Activated CD8-positive, alpha-beta T cell treated with anti-CD3 and anti-CD28 coated beads, Interleukin-2, amount 10 ng/mL, durations not matched to agents 7 days and 5 days (primary cell): ENCODE results near the gene ALK. TPM values are rescaled to one million over a fixed set of nuclear protein-coding genes. Genes with fewer than 3 reads are reported as not detected.

Experiments used
- ATAC-seq: fragments of 150-1000 bp; cut with Tn5 transposase; one replicate; pipeline ENCODE4 v1.10.0; 2021; ENCODE audit warnings: moderate library complexity
- CTCF ChIA-PET: fragments of 350-600 bp; sonication (Branson Sonifier 250); formaldehyde crosslinking; loops from one replicate; lab custom pipeline; 2021; ENCODE audit warnings: antibody characterized with exemption; lab: Charles Lee
- POLR2A ChIA-PET: fragments of 350-600 bp; sonication (Branson Sonifier 250); formaldehyde crosslinking; loops from one replicate; lab custom pipeline; 2021; ENCODE audit warnings: antibody characterized with exemption; lab: Charles Lee
- DNase-seq: peaks from one replicate; pipeline ENCODE4 v3.0.0-alpha.2; 2020
- H3K27ac Mint-ChIP-seq: one replicate; pipeline ENCODE4 v1.8.0; 2021; ENCODE audit warnings: mild to moderate bottlenecking, mixed read lengths
- H3K27me3 Mint-ChIP-seq: one replicate; pipeline ENCODE4 v1.8.0; 2021; ENCODE audit warnings: low read depth, mixed read lengths
- H3K36me3 Mint-ChIP-seq: one replicate; pipeline ENCODE4 v1.8.0; 2021; ENCODE audit warnings: low read depth, mixed read lengths
- H3K4me1 Mint-ChIP-seq: one replicate; pipeline ENCODE4 v1.8.0; 2021; ENCODE audit warnings: low read depth, mixed read lengths
- H3K4me3 Mint-ChIP-seq: one replicate; pipeline ENCODE4 v1.8.0; 2021; ENCODE audit warnings: mild to moderate bottlenecking, mixed read lengths
- H3K9me3 Mint-ChIP-seq: one replicate; pipeline ENCODE4 v1.8.0; 2022; ENCODE audit warnings: mixed read lengths; ENCODE audit not compliant: insufficient read depth
- total RNA-seq, 2 experiments: library from RNA; stranded (reverse); gene quantifications; one replicate each; pipeline ENCODE4 v1.2.3, GENCODE V29; 2021

ALK gene
- total RNA-seq, 2 experiments from 2014 or later: not detected

- POLR2A ChIA-PET: no interaction called here
Observed at GRCh38 chr2:29412197-29412925, 509.0 kb downstream of the ALK start.

GRCh38 chr2:29405707-29406106 lies 515.7 kb downstream of the ALK start:
- Mint-ChIP-seq H3K36me3 (no peaks in the 10 kb centered on the region), H3K4me1 (no peaks in the 10 kb centered on the region), H3K27me3 (peaks cover 4% of the 10 kb centered on the region), H3K9me3 (no peaks in the 10 kb centered on the region), H3K4me3 (no peak overlapping the region), H3K27ac (no peak overlapping the region)
- ChIA-PET POLR2A (no interaction called here), CTCF (interaction anchor here (1.1 kb wide), 1 partner anchor 96 kb away, joined by 4 read pairs; no protein-coding TSS in a partner anchor)
- DNase-seq (no peak), ATAC-seq (no peak)

More at GRCh38 chr2:29412197-29412925, 509.0 kb downstream of the ALK start:
- no peaks in the 10 kb centered on the region for H3K9me3 Mint-ChIP-seq
- H3K4me3 Mint-ChIP-seq: no peak overlapping the region
- ATAC-seq (no peak), DNase-seq (no peak)
- no peak overlapping the region for H3K27ac Mint-ChIP-seq
- no peaks in the 10 kb centered on the region for H3K4me1 Mint-ChIP-seq
- H3K36me3 Mint-ChIP-seq: no peaks in the 10 kb centered on the region
- CTCF ChIA-PET: no interaction called here
- peaks cover 3% of the 10 kb centered on the region for H3K27me3 Mint-ChIP-seq

DNA sequence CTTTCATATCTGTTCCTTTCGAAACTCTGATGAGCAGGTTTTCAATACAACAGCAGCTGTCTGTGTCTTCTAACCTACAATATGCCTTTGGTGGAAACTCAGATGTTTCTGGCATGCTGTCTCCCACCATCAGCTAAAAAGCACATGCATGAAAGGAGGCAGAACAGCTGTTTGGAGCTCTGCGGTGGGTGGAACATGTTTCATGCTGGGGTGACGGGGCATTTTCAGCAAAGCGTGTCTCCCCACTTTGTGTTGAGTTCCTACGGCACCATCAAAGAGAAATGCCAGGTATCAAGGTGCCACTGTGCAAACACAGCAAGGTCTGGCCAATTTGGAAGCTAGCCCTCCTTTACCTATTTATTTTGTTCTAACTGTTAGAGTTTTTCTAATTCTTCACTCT lies 516.1 kb downstream of the ALK start:
- ATAC-seq: no peak
- POLR2A ChIA-PET: no interaction called here

DNA sequence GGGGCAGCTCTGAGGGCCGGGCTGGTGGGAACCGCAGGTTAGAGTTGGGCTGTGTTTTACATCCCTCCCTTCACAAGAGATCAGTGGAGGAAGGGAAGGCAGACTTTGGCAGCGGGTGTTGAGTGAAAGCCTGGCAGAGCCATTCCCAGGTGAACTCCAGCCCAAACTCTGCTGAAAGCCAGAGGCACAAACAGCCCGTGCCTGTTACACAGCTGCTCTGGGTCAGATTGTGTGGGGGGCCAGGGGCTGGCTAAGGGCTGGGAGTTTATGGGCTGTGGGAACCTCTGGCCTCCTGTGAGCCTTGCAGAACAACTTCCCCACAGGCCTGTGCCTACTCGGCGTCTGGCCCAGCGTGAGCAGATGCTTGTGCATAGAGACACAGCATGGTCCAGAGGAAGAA lies 519.4 kb downstream of the ALK start:
- no peaks in the 10 kb centered on the region for H3K9me3 Mint-ChIP-seq
- no peaks in the 10 kb centered on the region for H3K36me3 Mint-ChIP-seq
- ATAC-seq: no peak
- no peak overlapping the region for H3K27ac Mint-ChIP-seq
- CTCF ChIA-PET: no interaction called here
- no peak overlapping the region for H3K4me3 Mint-ChIP-seq
- peaks cover 2% of the 10 kb centered on the region for H3K27me3 Mint-ChIP-seq
- DNase-seq: no peak
- H3K4me1 Mint-ChIP-seq: no peaks in the 10 kb centered on the region
- POLR2A ChIA-PET: no interaction called here

More for the DNA sequence above, 516.1 kb downstream of the ALK start:
- H3K4me1 Mint-ChIP-seq: no peaks in the 10 kb centered on the region
- H3K27me3 Mint-ChIP-seq: peaks cover 4% of the 10 kb centered on the region
- H3K27ac Mint-ChIP-seq: no peak overlapping the region
- DNase-seq: no peak
- CTCF ChIA-PET: interaction anchor here (1.1 kb wide), 1 partner anchor 96 kb away, joined by 4 read pairs; no protein-coding TSS in a partner anchor
- no peak overlapping the region for H3K4me3 Mint-ChIP-seq
- no peaks in the 10 kb centered on the region for H3K9me3 Mint-ChIP-seq
- no peaks in the 10 kb centered on the region for H3K36me3 Mint-ChIP-seq

- no peaks in the 10 kb centered on the region for H3K4me1 Mint-ChIP-seq
- no peak for ATAC-seq
- H3K9me3 Mint-ChIP-seq: no peaks in the 10 kb centered on the region
- DNase-seq: no peak
- peaks cover 2% of the 10 kb centered on the region for H3K27me3 Mint-ChIP-seq
- H3K4me3 Mint-ChIP-seq: no peak overlapping the region
- no peaks in the 10 kb centered on the region for H3K36me3 Mint-ChIP-seq
- ChIA-PET POLR2A (no interaction called here), CTCF (no interaction called here)
- H3K27ac Mint-ChIP-seq: no peak overlapping the region
Observed at GRCh38 chr2:29400930-29401653, 520.3 kb downstream of the ALK start.

GRCh38 chr2:29398384-29399237 lies 522.8 kb downstream of the ALK start:
- Mint-ChIP-seq H3K27me3 (peaks cover 9% of the 10 kb centered on the region), H3K4me3 (no peak overlapping the region), H3K36me3 (no peaks in the 10 kb centered on the region), H3K4me1 (no peaks in the 10 kb centered on the region), H3K9me3 (no peaks in the 10 kb centered on the region), H3K27ac (no peak overlapping the region)
- CTCF ChIA-PET: no interaction called here
- POLR2A ChIA-PET: no interaction called here
- DNase-seq: no peak
- ATAC-seq: no peak

DNA sequence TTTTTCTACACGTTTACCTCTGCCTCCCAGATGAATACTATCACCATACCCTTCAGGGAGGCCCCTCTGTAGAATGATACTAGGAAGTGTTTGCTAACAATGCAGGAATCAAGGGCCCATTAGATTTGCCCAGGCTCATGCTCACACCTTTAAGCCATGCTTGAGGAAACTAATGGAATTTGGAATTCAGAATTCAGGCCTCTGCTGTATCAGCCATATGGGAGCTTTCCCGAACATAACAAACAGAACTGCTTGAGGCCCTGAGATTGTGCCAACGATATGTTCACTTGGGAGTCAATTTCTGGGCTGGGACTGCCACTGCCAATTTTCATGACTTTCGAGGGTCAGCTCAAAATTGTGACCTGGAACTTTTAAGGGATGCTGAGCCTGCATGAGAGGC lies 523.7 kb downstream of the ALK start:
- H3K27me3 Mint-ChIP-seq: peaks cover 14% of the 10 kb centered on the region
- no peak overlapping the region for H3K27ac Mint-ChIP-seq
- ChIA-PET CTCF (no interaction called here), POLR2A (no interaction called here)
- no peaks in the 10 kb centered on the region for H3K4me1 Mint-ChIP-seq
- no peak overlapping the region for H3K4me3 Mint-ChIP-seq
- H3K9me3 Mint-ChIP-seq: no peaks in the 10 kb centered on the region
- ATAC-seq (no peak), DNase-seq (no peak)
- H3K36me3 Mint-ChIP-seq: no peaks in the 10 kb centered on the region

- Mint-ChIP-seq H3K27ac (no peak overlapping the region), H3K9me3 (no peaks in the 10 kb centered on the region), H3K4me3 (no peak overlapping the region), H3K36me3 (no peaks in the 10 kb centered on the region), H3K4me1 (no peaks in the 10 kb centered on the region), H3K27me3 (peaks cover 14% of the 10 kb centered on the region)
- CTCF ChIA-PET: no interaction called here
- DNase-seq: no peak
- ATAC-seq: no peak
- POLR2A ChIA-PET: no interaction called here
Observed at GRCh38 chr2:29397039-29397438, 524.3 kb downstream of the ALK start.

GRCh38 chr2:29394981-29395350 lies 526.4 kb downstream of the ALK start:
- POLR2A ChIA-PET: no interaction called here
- Mint-ChIP-seq H3K4me3 (no peak overlapping the region), H3K27me3 (peaks cover 15% of the 10 kb centered on the region), H3K27ac (no peak overlapping the region), H3K9me3 (no peaks in the 10 kb centered on the region), H3K4me1 (no peaks in the 10 kb centered on the region), H3K36me3 (no peaks in the 10 kb centered on the region)
- no peak for ATAC-seq
- CTCF ChIA-PET: no interaction called here
- DNase-seq: no peak

GRCh38 chr2:29394311-29394980 lies 526.9 kb downstream of the ALK start:
- ChIA-PET CTCF (no interaction called here), POLR2A (no interaction called here)
- Mint-ChIP-seq H3K36me3 (no peaks in the 10 kb centered on the region), H3K4me3 (no peak overlapping the region), H3K27ac (no peak overlapping the region), H3K9me3 (no peaks in the 10 kb centered on the region), H3K4me1 (no peaks in the 10 kb centered on the region), H3K27me3 (peaks cover 15% of the 10 kb centered on the region)
- ATAC-seq: no peak
- DNase-seq: no peak

- no peak overlapping the region for H3K27ac Mint-ChIP-seq
- H3K4me1 Mint-ChIP-seq: no peaks in the 10 kb centered on the region
- no peak for DNase-seq
- CTCF ChIA-PET: no interaction called here
- no peaks in the 10 kb centered on the region for H3K9me3 Mint-ChIP-seq
- no peak overlapping the region for H3K4me3 Mint-ChIP-seq
- ATAC-seq: no peak
- peaks cover 15% of the 10 kb centered on the region for H3K27me3 Mint-ChIP-seq
- no peaks in the 10 kb centered on the region for H3K36me3 Mint-ChIP-seq
- POLR2A ChIA-PET: no interaction called here
Observed at GRCh38 chr2:29393676-29394075, 527.7 kb downstream of the ALK start.
